H1 (cell line): ENCODE results near the gene CANT1. TPM values are rescaled to one million over a fixed set of nuclear protein-coding genes. Genes with fewer than 3 reads are reported as not detected.

Experiments
- CTCF ChIA-PET: fragments of 300-600 bp; sonication (Branson Sonifier 250); formaldehyde crosslinking; loops from one replicate; lab custom pipeline; 2021; ENCODE audit not compliant: partially characterized antibody; lab: Charles Lee
- POLR2A ChIA-PET: fragments of 300-600 bp; sonication (Branson Sonifier 250); formaldehyde crosslinking; loops from one replicate; lab custom pipeline; 2021; ENCODE audit warnings: inconsistent platforms; ENCODE audit not compliant: partially characterized antibody; lab: Charles Lee
- DNase-seq, 2 experiments: peaks; one replicate each; pipeline versions ENCODE4 v3.0.0 to v3.0.0-alpha.2; 2010 to 2022; ENCODE audit warnings: low spot score in 2 of 2, low read depth in 1 of 2, mixed read lengths in 1 of 2
- FAIRE-seq: peaks from 2 replicates; lab custom pipeline; 2011; peaks lifted over from hg19 to GRCh38; lab: Jason Lieb, UNC
- H2AFZ ChIP-seq: 2 replicates; pipeline ENCODE4 v1.8.1; 2012; ENCODE audit warnings: low read length, inconsistent platforms
- H2AK5ac ChIP-seq: 2 replicates; pipeline ENCODE4 v1.6.1; 2013; ENCODE audit warnings: low read depth, low read length
- H2BK120ac ChIP-seq: replicated peaks from 2 replicates; pipeline ENCODE3; 2013; ENCODE audit warnings: low read depth, low read length, inconsistent platforms
- H2BK12ac ChIP-seq: 2 replicates; pipeline ENCODE4 v1.6.1; 2013; ENCODE audit warnings: low read depth, low read length
- H2BK15ac ChIP-seq: 2 replicates; pipeline ENCODE4 v1.6.1; 2013; ENCODE audit warnings: low read length
- H2BK20ac ChIP-seq: 2 replicates; pipeline ENCODE4 v1.6.1; 2013; ENCODE audit warnings: low read length
- H2BK5ac ChIP-seq: 2 replicates; pipeline ENCODE4 v1.6.1; 2013; ENCODE audit warnings: low read depth, low read length
- H3K14ac ChIP-seq: 2 replicates; pipeline ENCODE4 v1.6.1; 2013; ENCODE audit warnings: inconsistent platforms; ENCODE audit not compliant: insufficient read length
- H3K18ac ChIP-seq: 2 replicates; pipeline ENCODE4 v1.6.1; 2013; ENCODE audit warnings: low read length; ENCODE audit errors: extremely low read depth
- H3K23ac ChIP-seq: 2 replicates; pipeline ENCODE4 v1.6.1; 2013; ENCODE audit warnings: inconsistent platforms; ENCODE audit not compliant: insufficient read length
- H3K23me2 ChIP-seq: 2 replicates; pipeline ENCODE4 v1.6.1; 2013; ENCODE audit warnings: low read depth, low read length
- H3K27ac ChIP-seq: 2 replicates; pipeline ENCODE4 v1.6.1; 2011; ENCODE audit warnings: low read depth, low read length, inconsistent platforms
- H3K27me3 ChIP-seq, 4 experiments: replicated peaks in 1 of 4; 1 replicate in 1 of 4; 2 replicates in 3 of 4; pipeline versions ENCODE4 v1.6.1 to v1.8.1; 2011 to 2013; ENCODE audit warnings: low read length in 3 of 4, mild to moderate bottlenecking in 3 of 4, inconsistent platforms in 2 of 4, mixed read lengths in 2 of 4, moderate library complexity in 1 of 4; ENCODE audit not compliant: control insufficient read depth in 3 of 4, insufficient read depth in 3 of 4; ENCODE audit errors: extremely low read depth in 1 of 4
- H3K36me3 ChIP-seq, 4 experiments: 2 replicates each; pipeline versions ENCODE4 v1.6.1 to v1.8.1; 2011 to 2013; ENCODE audit warnings: mild to moderate bottlenecking in 4 of 4, low read length in 3 of 4, moderate library complexity in 2 of 4, control low read depth in 1 of 4, inconsistent platforms in 1 of 4; ENCODE audit not compliant: insufficient read depth in 4 of 4, control insufficient read depth in 2 of 4
- H3K4ac ChIP-seq: replicated peaks from 2 replicates; pipeline ENCODE3; 2013; ENCODE audit warnings: low read length, low read depth, mixed read lengths, inconsistent platforms; ENCODE audit not compliant: insufficient read length
- H3K4me1 ChIP-seq, 4 experiments: replicated peaks in 1 of 4; 1 replicate in 1 of 4; 2 replicates in 3 of 4; pipeline versions ENCODE4 v1.6.1 to v1.8.1; 2011 to 2013; ENCODE audit warnings: low read length in 3 of 4, inconsistent platforms in 2 of 4, mixed read lengths in 1 of 4; ENCODE audit not compliant: insufficient read depth in 4 of 4, control insufficient read depth in 3 of 4
- H3K4me2 ChIP-seq, 2 experiments: 2 replicates each; pipeline versions ENCODE4 v1.6.1 to v1.8.1; 2011 to 2013; ENCODE audit warnings: low read depth in 2 of 2, low read length in 2 of 2, control low read depth in 1 of 2, inconsistent platforms in 1 of 2, mild to moderate bottlenecking in 1 of 2; ENCODE audit not compliant: insufficient read depth in 1 of 2
- H3K4me3 ChIP-seq, 4 experiments: fragments of 200-600, 300-600 bp in 1 of 4; sonication (generic), shearing (Covaris generic), sonication (Bioruptor Twin) in 1 of 4; 2 replicates each; pipeline versions ENCODE4 v1.5.1 to v1.8.1; 2011 to 2016; ENCODE audit warnings: low read length in 4 of 4, low read depth in 3 of 4, control low read depth in 2 of 4, inconsistent platforms in 2 of 4, mild to moderate bottlenecking in 2 of 4, mixed read lengths in 1 of 4, moderate library complexity in 1 of 4; ENCODE audit not compliant: insufficient read depth in 2 of 4; ENCODE audit errors: extremely low read depth in 1 of 4
- H3K56ac ChIP-seq: replicated peaks from 2 replicates; pipeline ENCODE3; 2013; ENCODE audit warnings: low read depth, mild to moderate bottlenecking, mixed read lengths, low read length, inconsistent platforms; ENCODE audit not compliant: insufficient read length
- H3K79me1 ChIP-seq: 2 replicates; pipeline ENCODE4 v1.6.1; 2013; ENCODE audit warnings: low read depth, low read length, control low read depth
- H3K79me2 ChIP-seq, 2 experiments: 2 replicates each; pipeline versions ENCODE4 v1.6.1 to v1.8.1; 2012 to 2013; ENCODE audit warnings: low read length in 2 of 2, mild to moderate bottlenecking in 2 of 2, inconsistent platforms in 1 of 2; ENCODE audit not compliant: insufficient read depth in 2 of 2, control insufficient read depth in 1 of 2
- H3K9ac ChIP-seq, 4 experiments: replicated peaks in 1 of 4; 1 replicate in 1 of 4; 2 replicates in 3 of 4; pipeline versions ENCODE4 v1.6.1 to v1.8.1; 2011 to 2013; ENCODE audit warnings: low read depth in 3 of 4, low read length in 3 of 4, control low read depth in 2 of 4, mild to moderate bottlenecking in 2 of 4, moderate library complexity in 2 of 4, inconsistent platforms in 1 of 4; ENCODE audit errors: extremely low read depth in 1 of 4
- H3K9me3 ChIP-seq, 2 experiments: 2 replicates each; pipeline versions ENCODE4 v1.6.1 to v1.8.1; 2012 to 2013; ENCODE audit warnings: mild to moderate bottlenecking in 2 of 2, moderate library complexity in 2 of 2, control low read depth in 1 of 2, inconsistent platforms in 1 of 2, low read depth in 1 of 2, low read length in 1 of 2, mixed read lengths in 1 of 2; ENCODE audit not compliant: insufficient read depth in 2 of 2
- H4K20me1 ChIP-seq, 2 experiments: replicated peaks in 1 of 2; 2 replicates each; pipeline versions ENCODE3 to v1.8.1; 2011 to 2013; ENCODE audit warnings: inconsistent platforms in 2 of 2, low read length in 2 of 2, mild to moderate bottlenecking in 1 of 2; ENCODE audit not compliant: insufficient read depth in 2 of 2, control insufficient read depth in 1 of 2
- H4K5ac ChIP-seq: 2 replicates; pipeline ENCODE4 v1.6.1; 2013; ENCODE audit warnings: low read length, low read depth, mixed read lengths, inconsistent platforms; ENCODE audit not compliant: insufficient read length
- H4K8ac ChIP-seq: 2 replicates; pipeline ENCODE4 v1.8.0; 2013; ENCODE audit warnings: mild to moderate bottlenecking, moderate library complexity, low read length, inconsistent platforms; ENCODE audit not compliant: insufficient read depth; ENCODE audit errors: extremely low read depth
- H4K91ac ChIP-seq: replicated peaks from 2 replicates; pipeline ENCODE3; 2013; ENCODE audit warnings: low read length, mixed read lengths, inconsistent platforms; ENCODE audit not compliant: insufficient read length
- GTF2F1 ChIP-seq: IDR thresholded peaks from 2 replicates; pipeline ENCODE4 v1.6.1; 2012; ENCODE audit warnings: low read depth, low read length, improper control_type of control experiment, borderline replicate concordance
- KDM5A ChIP-seq: fragments of 200-600 bp; IDR thresholded peaks from 2 replicates; pipeline ENCODE4 v1.7.1; 2012; ENCODE audit warnings: mild to moderate bottlenecking, low read length, inconsistent platforms, mixed read lengths
- POLR2AphosphoS5 ChIP-seq: IDR thresholded peaks from 2 replicates; pipeline ENCODE4 v1.6.1; 2011; ENCODE audit warnings: low read depth, low read length
- SIX5 ChIP-seq: IDR thresholded peaks from 2 replicates; pipeline ENCODE4 v1.6.1; 2011; ENCODE audit warnings: mild to moderate bottlenecking, low read depth, low read length
- SUZ12 ChIP-seq: fragments of 200-600 bp; sonication (generic); IDR thresholded peaks from 2 replicates; pipeline ENCODE4 v1.6.1; 2012; ENCODE audit warnings: mild to moderate bottlenecking, inconsistent platforms, low read length, moderate library complexity, mixed read lengths
- TCF12 ChIP-seq: IDR thresholded peaks from 2 replicates; pipeline ENCODE4 v1.6.1; 2011; ENCODE audit warnings: low read depth, mild to moderate bottlenecking, low read length
- YY1 ChIP-seq: IDR thresholded peaks from 2 replicates; pipeline ENCODE4 v1.6.1; 2011; ENCODE audit warnings: low read depth, mild to moderate bottlenecking, low read length
- WGBS, 2 experiments: shearing (Covaris generic) in 1 of 2; methylation state at CpG; one replicate each; pipeline versions ENCODE4 v1.1.6 to v1.1.7; 2013 to 2015; ENCODE audit warnings: low lambda C conversion rate in 2 of 2, mixed read lengths in 2 of 2, inconsistent platforms in 1 of 2, low coverage in 1 of 2, missing lambda C conversion rate in 1 of 2; ENCODE audit not compliant: insufficient replicate concordance in 2 of 2, insufficient coverage in 1 of 2, insufficient read length in 1 of 2; ENCODE audit errors: extremely low coverage in 1 of 2, missing lambda C conversion rate in 1 of 2; 5-methylcytosine and 5-hydroxymethylcytosine counted together
- polyA plus RNA-seq, 7 experiments: library from polyadenylated mRNA; depleted of rRNA in 3 of 7; stranded (reverse) in 5 of 7; unstranded in 2 of 7; fragments of >200 nt in 5 of 7; fragments of 200-250 nt in 2 of 7; gene quantifications; 1 replicate in 5 of 7; 2 replicates in 1 of 7; 4 replicates in 1 of 7; pipeline versions ENCODE4 v1.2.1 to v1.2.3, GENCODE V29; 2011 to 2013; ENCODE audit warnings: missing spikeins in 2 of 7, mixed read lengths in 2 of 7
- total RNA-seq: library from RNA; stranded (reverse); fragmentation: NEBNext Ultra II Directional; extraction: Animal tissue kit (Norgen Biotek cat#: 25700); gene quantifications from 2 replicates; pipeline ENCODE4 v1.2.1, GENCODE V29; 2021

The CANT1 gene
- total and polyA plus RNA-seq, 2 of the 8 experiments (the other 6 are each of a cell fraction or from before 2014, with no cell fraction given): 23.0 to 32.6 TPM

GRCh38 chr17:78995022-78995760 lies 14.4 kb downstream of the CANT1 start:
- H2BK15ac ChIP-seq: no peak overlapping the region
- no peak overlapping the region for H3K4me3 ChIP-seq
- H3K4ac ChIP-seq: no peak overlapping the region
- no peak overlapping the region for H4K91ac ChIP-seq
- peaks cover 0 to 10% (median 2%) of the 10 kb centered on the region in 4 experiments; a peak in 3 of 8 replicates for H3K36me3 ChIP-seq
- H3K79me1 ChIP-seq: no peaks in the 10 kb centered on the region; the same call in 1 of the 2 replicates
- H2AFZ ChIP-seq: no peak overlapping the region
- H3K9me3 ChIP-seq: no peaks in the 10 kb centered on the region
- H2BK20ac ChIP-seq: no peak overlapping the region
- H3K9ac ChIP-seq: no peak overlapping the region
- peaks cover 0 to 6% (median 2%) of the 10 kb centered on the region in 4 experiments; a peak in 2 of 7 replicates for H3K27me3 ChIP-seq
- no peak overlapping the region for H3K14ac ChIP-seq
- H3K4me2 ChIP-seq: no peak overlapping the region
- H2BK12ac ChIP-seq: no peak overlapping the region
- WGBS, 2 experiments: 96% methylated on average over 21 of the region's 34 CpGs; no CpG with 5 or more reads in 1 of the 2 experiments
- no peak overlapping the region for H2BK5ac ChIP-seq
- no peaks in the 10 kb centered on the region for H3K23me2 ChIP-seq
- peaks cover 11 to 27% of the 10 kb centered on the region in 2 experiments for H4K20me1 ChIP-seq
- no peak overlapping the region for H3K23ac ChIP-seq
- H3K18ac ChIP-seq: no peak overlapping the region
- H2BK120ac ChIP-seq: no peak overlapping the region
- no peaks in the 10 kb centered on the region for H3K4me1 ChIP-seq
- TF ChIP-seq POLR2AphosphoS5 (no peak), YY1 (no peak), GTF2F1 (no peak), SUZ12 (no peak), SIX5 (no peak), TCF12 (no peak), KDM5A (no peak)
- ChIA-PET POLR2A (no interaction called here), CTCF (interaction anchor here (0.8 to 3.9 kb wide), 10 partner anchors 15 to 108 kb away, joined by 3 to 24 read pairs (median 4); partner anchors contain the start of gene LGALS3BP)
- 0 out of 4 replicates have a peak, but pooled peaks cover 0 to 3% of the 10 kb centered on the region in 2 experiments for H3K79me2 ChIP-seq
- no peak overlapping the region for H4K5ac ChIP-seq
- H2AK5ac ChIP-seq: no peak overlapping the region
- DNase-seq: no peak
- H3K56ac ChIP-seq: no peak overlapping the region
- FAIRE-seq: no peak
- H3K27ac ChIP-seq: no peak overlapping the region
- H4K8ac ChIP-seq: no peak overlapping the region
